ENCODE data around the gene PCDHGA7.
"Not testable (repeated sequence)": the region's sequence is repeated elsewhere in the genome, so short reads cannot be mapped to it uniquely, and the experiment has no call there.

PCDHGA7 gene

GRCh38 chr5:141398608-141399007 lies 16.1 kb downstream of the PCDHGA7 start:
- DNase-seq (ENCODE audit: low spot score): no peak

DNA sequence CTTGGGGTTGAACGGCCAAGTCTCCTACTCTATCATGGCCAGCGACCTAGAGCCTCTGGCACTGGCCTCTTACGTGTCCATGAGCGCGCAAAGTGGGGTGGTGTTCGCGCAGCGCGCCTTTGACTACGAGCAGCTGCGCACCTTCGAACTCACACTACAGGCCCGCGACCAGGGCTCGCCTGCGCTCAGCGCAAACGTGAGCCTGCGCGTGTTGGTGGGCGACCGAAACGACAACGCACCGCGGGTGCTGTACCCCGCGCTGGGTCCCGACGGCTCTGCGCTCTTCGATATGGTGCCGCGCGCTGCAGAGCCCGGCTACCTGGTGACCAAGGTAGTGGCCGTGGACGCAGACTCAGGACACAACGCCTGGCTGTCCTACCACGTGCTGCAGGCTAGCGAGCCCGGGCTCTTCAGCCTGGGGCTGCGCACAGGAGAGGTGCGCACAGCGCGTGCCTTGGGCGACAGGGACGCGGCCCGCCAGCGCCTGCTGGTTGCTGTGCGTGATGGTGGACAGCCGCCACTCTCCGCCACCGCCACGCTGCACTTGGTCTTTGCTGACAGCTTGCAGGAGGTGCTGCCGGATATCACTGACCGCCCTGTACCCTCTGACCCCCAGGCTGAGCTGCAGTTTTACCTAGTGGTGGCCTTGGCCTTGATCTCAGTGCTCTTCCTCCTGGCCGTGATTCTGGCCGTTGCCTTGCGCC lies 17.2 kb downstream of the PCDHGA7 start:
- no peak for DNase-seq (ENCODE audit: low spot score)

DNA sequence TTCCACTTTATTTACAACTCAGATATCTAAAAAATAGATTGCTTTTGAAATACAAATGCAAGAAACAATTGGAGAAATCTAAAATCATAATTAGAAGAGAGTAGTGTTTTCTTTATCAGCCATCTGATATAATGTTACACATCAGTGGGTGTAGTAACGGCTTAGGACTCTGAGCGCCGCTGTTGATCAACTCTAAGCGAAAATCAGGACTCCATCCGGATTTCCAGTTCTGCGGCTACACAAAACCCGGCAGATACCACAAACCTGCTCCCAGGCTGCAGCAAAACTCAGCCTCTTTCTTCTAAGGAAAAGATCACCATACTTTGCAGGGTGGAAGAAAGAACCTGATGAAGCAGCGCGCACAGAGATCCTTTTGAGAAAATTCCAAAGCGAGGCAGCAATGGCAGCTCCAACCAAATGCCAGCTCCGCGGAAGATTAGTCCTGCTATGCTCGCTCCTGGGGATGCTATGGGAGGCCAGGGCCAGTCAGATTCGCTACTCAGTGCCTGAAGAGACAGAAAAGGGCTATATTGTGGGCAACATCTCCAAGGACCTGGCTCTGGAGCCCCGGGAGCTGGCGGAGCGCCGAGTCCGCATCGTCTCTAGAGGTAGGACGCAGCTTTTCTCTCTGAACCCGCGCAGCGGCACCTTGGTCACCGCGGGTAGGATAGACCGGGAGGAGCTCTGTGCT lies 20.2 kb downstream of the PCDHGA7 start, which contains the start of gene PCDHGA9:
Gene PCDHGA9 (plus strand): TSS at position 226 of the 691 bp plus-strand sequence. CDS start 175 bp downstream, at position 401.
- peak; percentile 36 for DNase-seq (ENCODE audit: low spot score)

- DNase-seq (ENCODE audit: low spot score): no peak
Measured at GRCh38 chr5:141403387-141403786, 20.8 kb downstream of the PCDHGA7 start.

- not testable (repeated sequence) for DNase-seq (ENCODE audit: low spot score)
Measured at GRCh38 chr5:141407790-141408505, 25.4 kb downstream of the PCDHGA7 start, which contains the start of gene PCDHGB6. Gene PCDHGB6 (plus strand): TSS chr5:141408021. CDS start chr5:141408203, 182 bp downstream.

GRCh38 chr5:141409598-141410306 lies 27.2 kb downstream of the PCDHGA7 start:
- DNase-seq (ENCODE audit: low spot score): no peak

DNA sequence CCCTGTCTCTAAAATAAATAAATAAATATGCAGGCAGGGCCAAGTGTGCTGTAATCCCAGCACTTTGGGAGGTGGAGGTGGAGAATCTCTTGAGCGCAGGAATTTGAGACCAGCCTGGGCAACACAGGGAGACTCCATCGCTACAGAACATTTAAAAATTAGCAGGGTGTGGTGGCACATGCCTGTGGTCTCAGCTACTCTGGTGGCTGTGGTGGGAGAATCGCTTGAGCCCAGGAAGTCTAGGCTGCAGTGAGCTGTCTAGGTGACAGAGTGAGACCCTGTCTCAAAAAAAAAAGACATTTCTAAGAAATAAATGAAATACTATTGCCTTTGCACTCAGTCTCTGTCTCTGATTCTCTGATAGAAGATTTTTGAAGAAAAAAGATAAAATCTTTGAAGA lies 29.0 kb downstream of the PCDHGA7 start:
- no peak for DNase-seq (ENCODE audit: low spot score)

- DNase-seq (ENCODE audit: low spot score): peak; percentile 45
Measured at GRCh38 chr5:141412854-141413539, 30.5 kb downstream of the PCDHGA7 start, which contains the start of gene PCDHGA10. Gene PCDHGA10 (plus strand): TSS chr5:141412987. CDS start chr5:141413176, 189 bp downstream.

GRCh38 chr5:141413540-141414069 lies 31.1 kb downstream of the PCDHGA7 start:
- DNase-seq (ENCODE audit: low spot score): no peak

GRCh38 chr5:141414548-141415274 lies 32.2 kb downstream of the PCDHGA7 start:
- not testable (repeated sequence) for DNase-seq (ENCODE audit: low spot score)

DNA sequence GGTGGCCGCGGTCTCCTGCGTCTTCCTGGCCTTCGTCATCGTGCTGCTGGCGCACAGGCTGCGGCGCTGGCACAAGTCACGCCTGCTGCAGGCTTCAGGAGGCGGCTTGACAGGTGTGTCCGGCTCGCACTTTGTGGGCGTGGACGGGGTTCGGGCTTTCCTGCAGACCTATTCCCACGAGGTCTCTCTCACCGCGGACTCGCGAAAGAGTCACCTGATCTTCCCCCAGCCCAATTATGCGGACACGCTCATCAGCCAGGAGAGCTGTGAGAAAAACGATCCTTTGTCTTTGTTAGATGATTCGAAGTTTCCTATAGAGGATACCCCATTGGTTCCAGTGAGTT lies 32.7 kb downstream of the PCDHGA7 start:
- DNase-seq (ENCODE audit: low spot score): not testable (repeated sequence)

- DNase-seq (ENCODE audit: low spot score): peak; percentile 73
Measured at GRCh38 chr5:141417494-141418172, 35.1 kb downstream of the PCDHGA7 start, which contains the start of gene PCDHGB7. Gene PCDHGB7 (plus strand): TSS chr5:141417677. CDS start chr5:141417860, 183 bp downstream.

GRCh38 chr5:141419074-141419880 lies 36.7 kb downstream of the PCDHGA7 start:
- no peak for DNase-seq (ENCODE audit: low spot score)

DNA sequence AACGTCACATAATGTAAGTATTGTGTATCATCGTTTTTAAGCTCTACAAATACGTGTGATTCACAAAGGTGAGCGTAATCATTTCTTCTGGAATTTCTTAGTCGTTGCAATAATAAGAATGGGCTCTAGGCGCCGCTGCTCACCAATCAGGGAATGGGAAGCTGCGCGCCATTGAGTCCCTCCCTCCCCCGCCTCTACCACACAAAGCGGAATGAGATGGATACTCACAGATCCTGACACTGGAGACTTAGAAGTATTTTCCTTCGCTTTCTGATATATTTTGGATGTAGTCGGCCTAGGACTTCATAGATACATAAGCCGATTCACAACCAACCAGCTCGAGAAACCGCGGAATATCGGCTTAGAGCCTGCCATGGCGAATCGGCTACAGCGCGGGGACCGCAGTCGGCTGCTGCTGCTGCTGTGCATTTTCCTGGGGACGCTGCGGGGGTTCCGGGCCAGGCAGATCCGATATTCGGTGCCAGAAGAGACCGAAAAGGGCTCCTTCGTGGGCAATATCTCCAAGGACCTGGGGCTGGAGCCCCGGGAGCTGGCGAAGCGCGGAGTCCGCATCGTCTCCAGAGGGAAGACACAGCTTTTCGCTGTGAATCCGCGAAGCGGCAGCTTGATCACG lies 38.4 kb downstream of the PCDHGA7 start, which contains the start of gene PCDHGA11:
Gene PCDHGA11 (plus strand): TSS at position 197 of the 634 bp plus-strand sequence. CDS start 177 bp downstream, at position 374.
- DNase-seq (ENCODE audit: low spot score): no peak

GRCh38 chr5:141421489-141421855 lies 38.9 kb downstream of the PCDHGA7 start:
- DNase-seq (ENCODE audit: low spot score): no peak

DNA sequence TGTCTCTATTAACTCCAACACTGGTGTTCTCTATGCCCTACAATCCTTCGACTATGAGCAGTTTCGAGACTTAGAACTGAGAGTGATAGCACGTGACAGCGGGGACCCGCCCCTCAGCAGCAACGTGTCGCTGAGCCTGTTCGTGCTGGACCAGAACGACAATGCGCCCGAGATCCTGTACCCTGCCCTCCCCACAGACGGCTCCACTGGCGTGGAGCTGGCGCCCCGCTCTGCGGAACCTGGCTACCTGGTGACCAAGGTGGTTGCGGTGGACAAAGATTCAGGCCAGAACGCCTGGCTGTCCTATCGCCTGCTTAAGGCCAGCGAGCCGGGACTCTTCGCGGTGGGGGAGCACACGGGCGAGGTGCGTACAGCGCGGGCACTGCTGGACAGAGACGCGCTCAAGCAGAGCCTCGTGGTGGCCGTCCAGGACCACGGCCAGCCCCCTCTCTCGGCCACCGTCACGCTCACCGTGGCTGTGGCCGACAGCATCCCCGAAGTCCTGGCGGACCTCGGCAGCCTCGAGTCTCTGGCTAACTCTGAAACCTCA lies 40.3 kb downstream of the PCDHGA7 start:
- DNase-seq (ENCODE audit: low spot score): no peak

DNA sequence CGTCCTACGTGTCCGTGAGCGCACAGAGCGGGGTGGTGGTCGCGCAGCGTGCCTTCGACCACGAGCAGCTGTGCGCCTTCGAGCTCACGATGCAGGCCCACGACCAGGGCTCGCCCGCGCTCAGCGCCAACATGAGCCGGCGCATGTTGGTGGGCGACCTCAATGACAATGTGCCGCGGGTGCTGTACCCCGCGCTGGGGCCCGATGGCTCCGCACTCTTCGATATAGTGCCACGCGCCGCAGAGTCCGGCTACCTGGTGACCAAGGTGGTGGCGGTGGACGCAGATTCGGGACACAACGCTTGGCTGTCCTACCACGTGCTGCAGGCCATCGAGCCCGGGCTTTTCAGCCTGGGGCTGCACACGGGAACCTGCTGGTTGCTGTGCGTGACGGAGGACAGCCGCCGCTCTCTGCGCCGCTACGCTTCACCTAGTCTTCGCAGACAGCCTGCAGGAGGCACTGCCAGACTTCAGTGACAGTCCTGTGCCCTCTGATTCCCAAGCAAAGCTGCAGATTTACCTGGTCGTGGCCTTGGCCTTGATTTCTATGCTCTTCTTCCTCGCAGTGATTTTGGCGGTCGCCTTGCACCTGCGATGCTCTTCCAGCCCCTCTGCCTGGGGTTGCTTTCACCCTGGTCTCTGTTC lies 45.4 kb downstream of the PCDHGA7 start:
- DNase-seq (ENCODE audit: low spot score): no peak
